Limb (tissue), 2 donors: ENCODE data around the gene AK2.
"Not testable (repeated sequence)": the region's sequence is repeated elsewhere in the genome, so short reads cannot be mapped to it uniquely, and the experiment has no call there.

ENCODE experiments used
- DNase-seq, 2 donors: peaks; one replicate each; pipeline ENCODE4 v3.0.0-alpha.2; 2016; ENCODE audit errors: extremely low spot score in 2 of 2

Gene AK2

DNA sequence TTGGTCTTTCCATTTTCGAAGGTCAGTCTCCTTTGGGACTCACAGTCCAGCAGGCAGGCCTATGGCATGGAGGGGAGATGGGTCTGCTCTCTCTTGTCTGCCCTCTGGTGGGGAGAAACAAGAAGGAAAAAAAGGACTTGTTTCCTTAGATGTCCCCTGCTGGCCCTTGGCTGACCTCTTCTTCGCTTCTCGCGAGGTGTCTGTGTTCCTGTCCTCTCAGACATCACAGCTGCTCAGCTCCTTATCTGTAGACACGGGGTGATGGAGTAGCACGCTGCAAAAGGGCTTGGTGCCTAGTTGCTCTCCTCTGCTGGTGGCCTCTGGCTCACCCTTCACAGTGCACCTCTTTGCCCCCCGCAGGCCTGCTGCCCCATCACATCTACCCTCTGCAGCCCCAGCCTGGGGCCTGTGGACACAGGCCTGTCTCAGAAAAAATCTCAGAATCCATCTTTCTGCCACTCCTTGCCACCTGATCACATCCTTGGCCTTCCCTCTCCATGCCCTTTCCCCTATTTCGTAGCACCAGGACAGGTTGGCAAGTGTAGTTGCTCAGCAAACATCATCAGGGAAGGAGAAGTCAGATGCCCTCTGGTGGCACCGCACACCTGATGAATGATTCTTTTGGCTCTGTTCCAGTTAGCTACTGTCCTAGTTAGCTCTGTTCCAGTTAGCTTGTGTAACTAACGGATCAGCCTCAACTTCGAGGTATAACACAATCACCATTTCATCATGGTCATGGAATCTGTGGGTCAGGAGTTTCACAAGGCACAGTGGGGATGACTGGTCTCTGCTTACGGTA, 18.7 kb upstream of the AK2 start:
- DNase-seq, result peak; percentile 51 to 68

GRCh38 chr1:33050221-33051076, 13.8 kb upstream of the AK2 start:
- DNase-seq, result no peak

- no peak for DNase-seq
Observed at GRCh38 chr1:33049371-33049770, 12.7 kb upstream of the AK2 start.

DNA sequence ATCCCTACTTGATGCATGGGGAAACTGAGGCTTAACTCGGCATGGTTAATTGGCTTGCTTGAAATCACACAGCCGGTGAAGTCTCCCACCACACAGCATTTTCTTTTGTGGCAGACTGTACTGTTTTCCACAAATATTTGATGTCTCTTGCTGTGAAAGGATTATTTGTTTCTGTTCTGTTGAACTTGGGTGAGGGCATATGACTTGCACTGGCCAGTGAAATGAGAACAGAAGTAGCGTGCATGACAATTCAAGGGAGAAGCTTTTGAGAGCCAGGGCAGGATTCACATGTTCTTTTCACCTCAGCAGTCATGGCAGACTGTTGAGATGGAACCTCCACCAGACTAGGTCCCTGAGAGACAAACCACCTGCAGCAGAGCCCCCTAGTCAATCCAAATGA, 11.7 kb upstream of the AK2 start:
- DNase-seq, result no peak

GRCh38 chr1:33047839-33048305, 11.2 kb upstream of the AK2 start:
- no peak for DNase-seq

DNA sequence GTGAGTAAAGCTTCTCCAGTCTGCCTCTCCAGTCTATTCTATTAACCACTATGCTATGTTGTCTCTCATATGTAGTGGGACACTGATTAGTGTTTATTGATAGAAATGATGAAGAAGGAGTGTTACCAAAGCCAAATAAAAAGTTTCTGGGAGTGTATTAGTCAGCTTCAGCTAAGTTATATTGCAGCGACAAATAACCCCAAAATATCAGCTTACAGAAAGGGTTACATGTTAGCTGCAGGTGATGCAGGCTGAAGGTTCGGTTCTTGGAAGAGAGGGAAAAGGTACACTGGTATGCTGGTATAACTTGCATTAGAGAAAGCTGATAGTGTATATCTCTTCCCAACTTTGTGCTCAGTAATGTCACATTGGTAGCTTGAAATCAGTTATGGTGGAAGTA, 10.6 kb upstream of the AK2 start:
- DNase-seq, result no peak

GRCh38 chr1:33046234-33046633, 9.6 kb upstream of the AK2 start:
- not testable (repeated sequence) for DNase-seq

DNA sequence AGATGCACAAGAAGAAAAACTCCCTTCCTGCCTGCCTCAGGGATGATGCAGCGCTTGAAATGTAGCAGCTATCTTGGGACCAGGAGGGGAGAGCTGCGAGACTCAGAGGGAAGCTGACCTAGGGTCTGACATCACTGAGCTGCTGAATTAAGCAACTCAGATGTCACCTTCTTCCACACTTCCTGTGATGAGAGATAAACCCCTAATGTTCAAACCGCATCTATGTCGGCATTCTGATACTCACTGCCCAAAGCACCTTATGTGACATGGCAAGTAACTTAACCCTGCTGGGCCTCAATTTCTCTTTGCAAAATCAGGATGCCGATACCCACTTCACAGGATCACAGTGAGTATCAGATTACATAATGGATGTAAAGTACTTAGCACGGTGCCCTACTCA, 9.1 kb upstream of the AK2 start:
- DNase-seq, result no peak

DNA sequence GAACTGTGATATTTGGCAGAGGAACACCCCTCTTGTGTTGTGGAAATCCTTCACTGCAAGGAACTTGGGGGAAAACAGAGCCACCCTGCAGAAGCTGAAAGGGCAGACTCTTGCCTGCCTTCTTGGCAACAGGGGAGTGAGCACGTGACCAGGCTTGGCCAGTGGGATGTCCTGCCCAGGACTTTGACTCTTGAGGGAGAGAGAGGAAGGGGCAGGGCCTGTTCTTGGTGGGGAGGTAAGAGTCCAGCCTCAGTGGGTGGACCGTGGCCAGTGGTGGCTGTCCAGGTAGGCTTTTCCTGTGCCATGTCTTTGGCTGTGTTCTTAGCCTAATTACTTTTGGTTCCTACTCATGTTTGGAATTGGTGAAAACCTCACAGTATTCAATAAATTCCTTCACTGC, 8.6 kb upstream of the AK2 start:
- no peak for DNase-seq

GRCh38 chr1:33043267-33044092, 6.8 kb upstream of the AK2 start:
- no peak for DNase-seq

- DNase-seq, result no peak
Observed at GRCh38 chr1:33042831-33043230, 6.1 kb upstream of the AK2 start.

DNA sequence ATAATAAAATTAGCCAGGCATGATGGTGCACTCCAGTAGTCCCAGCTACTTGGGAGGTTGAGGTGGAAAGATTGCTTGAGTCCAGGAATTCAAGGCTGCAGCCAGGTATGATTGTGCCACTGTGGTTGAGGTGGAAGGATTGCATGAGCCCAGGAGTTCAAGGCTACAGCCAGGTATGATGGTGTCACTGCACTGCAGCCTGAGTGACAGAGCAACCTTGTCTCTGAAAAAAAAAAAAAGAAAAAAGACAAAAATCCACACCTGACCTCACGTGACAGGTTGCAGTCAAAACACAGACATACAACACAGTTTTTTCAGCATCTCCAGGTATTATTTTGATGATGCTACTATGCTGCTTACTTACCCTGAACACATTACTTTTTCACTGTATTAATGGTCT, 4.3 kb upstream of the AK2 start:
- no peak for DNase-seq

GRCh38 chr1:33039840-33040239, 3.2 kb upstream of the AK2 start:
- no peak for DNase-seq

- no peak for DNase-seq
Observed at GRCh38 chr1:33036051-33036525, 595 bp downstream of the AK2 start.

GRCh38 chr1:33032126-33032869, 4.4 kb downstream of the AK2 start:
- no peak for DNase-seq

- no peak for DNase-seq
Observed at GRCh38 chr1:33031506-33031905, 5.2 kb downstream of the AK2 start.

DNA sequence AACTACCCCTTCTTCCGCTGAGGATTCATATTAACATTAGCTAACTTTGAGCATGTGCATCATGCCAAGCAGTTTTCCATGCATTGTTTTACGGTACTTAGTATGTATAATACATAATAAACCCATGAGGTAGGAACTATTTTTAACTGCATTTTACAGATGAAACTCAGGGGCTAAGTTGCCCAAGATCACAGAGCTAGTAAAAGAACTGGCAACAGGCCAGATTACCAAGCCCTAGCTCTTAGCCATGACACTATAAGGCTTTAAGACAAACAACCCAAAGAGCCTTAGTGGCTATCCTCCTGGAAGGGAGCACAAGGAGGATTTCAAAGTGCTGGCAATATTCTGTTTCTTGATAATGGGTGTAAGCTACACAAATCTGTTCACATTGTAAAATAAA, 6.1 kb downstream of the AK2 start:
- DNase-seq, result no peak

GRCh38 chr1:33029921-33030320, 6.8 kb downstream of the AK2 start:
- DNase-seq, result no peak

DNA sequence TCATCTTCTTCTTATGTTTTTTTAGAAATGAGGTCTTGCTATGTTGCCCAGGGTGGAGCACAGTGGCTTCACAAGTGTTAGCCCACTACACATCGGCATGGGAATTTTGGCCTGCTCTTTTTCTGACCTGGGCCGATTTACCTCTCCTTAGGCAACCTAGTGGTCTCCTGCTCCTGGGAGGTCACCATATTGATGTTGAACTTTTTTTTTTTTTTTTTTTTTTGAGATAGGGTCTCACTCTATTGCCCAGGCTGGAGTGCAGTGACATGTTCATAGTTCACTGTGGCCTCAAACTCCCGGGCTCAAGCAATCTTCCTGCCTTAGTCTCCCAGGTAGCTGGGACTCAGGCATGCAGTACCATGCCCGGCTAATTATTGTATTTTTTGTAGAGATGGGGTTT, 7.5 kb downstream of the AK2 start:
- DNase-seq, result no peak

GRCh38 chr1:33025761-33026160, 10.9 kb downstream of the AK2 start:
- DNase-seq, result no peak

GRCh38 chr1:33025180-33025569, 11.5 kb downstream of the AK2 start:
- no peak for DNase-seq
